HepG2 (cell line): ENCODE data around the gene NCOA3.

ENCODE experiments used
- ARNT ChIP-seq: fragments of 450-650 bp; IDR thresholded peaks from 2 replicates; pipeline ENCODE4 v1.6.1; 2017
- ZFP41 ChIP-seq: sonication (generic); formaldehyde crosslinking; IDR thresholded peaks from 2 replicates; pipeline ENCODE4 v1.4.0; 2020; ENCODE audit warnings: mild to moderate bottlenecking, missing genetic modification reagents, borderline replicate concordance
- TF ChIP-seq, protein P1 (sequence below): sonication (generic); formaldehyde crosslinking; IDR thresholded peaks from 2 replicates; pipeline ENCODE4 v1.4.0; 2020; ENCODE audit warnings: low read depth, mild to moderate bottlenecking, missing genetic modification reagents
- TF ChIP-seq, protein P2 (sequence below): IDR thresholded peaks from 2 replicates; pipeline ENCODE4 v1.6.1; 2016; ENCODE audit warnings: low read depth

DNA sequence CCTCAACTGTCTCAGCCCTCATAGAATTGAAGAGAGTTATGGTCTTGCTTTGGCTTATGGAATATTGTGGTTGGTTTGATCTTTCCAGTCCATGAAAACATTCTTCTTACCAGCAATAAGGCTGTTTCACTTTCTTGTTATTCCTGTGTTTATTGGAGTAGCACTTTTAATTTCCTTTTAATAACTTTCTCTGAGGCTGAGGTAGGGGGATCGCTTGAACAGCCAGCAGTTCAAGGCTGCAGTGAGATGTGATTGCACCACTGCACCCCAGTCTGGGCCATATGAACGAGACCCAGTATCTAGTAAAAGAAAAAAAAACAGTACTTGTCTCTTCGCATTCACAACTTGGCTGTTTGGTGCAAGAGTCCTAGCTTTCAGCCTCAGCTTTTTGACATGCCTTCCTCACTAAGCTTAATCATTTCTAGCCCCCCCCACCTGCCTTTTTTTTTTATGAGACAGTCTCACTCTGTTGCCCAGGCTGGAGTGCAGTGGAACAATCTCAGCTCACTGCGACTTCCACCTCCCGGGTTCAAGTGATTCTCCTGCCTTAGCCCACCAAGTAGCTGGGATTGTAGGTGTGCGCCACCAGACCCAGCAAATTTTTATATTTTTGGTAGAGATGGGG, 70.5 kb downstream of the NCOA3 start:
- TF ChIP-seq, protein P1, sequence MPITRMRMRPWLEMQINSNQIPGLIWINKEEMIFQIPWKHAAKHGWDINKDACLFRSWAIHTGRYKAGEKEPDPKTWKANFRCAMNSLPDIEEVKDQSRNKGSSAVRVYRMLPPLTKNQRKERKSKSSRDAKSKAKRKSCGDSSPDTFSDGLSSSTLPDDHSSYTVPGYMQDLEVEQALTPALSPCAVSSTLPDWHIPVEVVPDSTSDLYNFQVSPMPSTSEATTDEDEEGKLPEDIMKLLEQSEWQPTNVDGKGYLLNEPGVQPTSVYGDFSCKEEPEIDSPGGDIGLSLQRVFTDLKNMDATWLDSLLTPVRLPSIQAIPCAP (CRISPR knock-in tag): no peak
- no peak for TF ChIP-seq ARNT
- TF ChIP-seq ZFP41 (CRISPR knock-in tag): no peak
- TF ChIP-seq, protein P2, sequence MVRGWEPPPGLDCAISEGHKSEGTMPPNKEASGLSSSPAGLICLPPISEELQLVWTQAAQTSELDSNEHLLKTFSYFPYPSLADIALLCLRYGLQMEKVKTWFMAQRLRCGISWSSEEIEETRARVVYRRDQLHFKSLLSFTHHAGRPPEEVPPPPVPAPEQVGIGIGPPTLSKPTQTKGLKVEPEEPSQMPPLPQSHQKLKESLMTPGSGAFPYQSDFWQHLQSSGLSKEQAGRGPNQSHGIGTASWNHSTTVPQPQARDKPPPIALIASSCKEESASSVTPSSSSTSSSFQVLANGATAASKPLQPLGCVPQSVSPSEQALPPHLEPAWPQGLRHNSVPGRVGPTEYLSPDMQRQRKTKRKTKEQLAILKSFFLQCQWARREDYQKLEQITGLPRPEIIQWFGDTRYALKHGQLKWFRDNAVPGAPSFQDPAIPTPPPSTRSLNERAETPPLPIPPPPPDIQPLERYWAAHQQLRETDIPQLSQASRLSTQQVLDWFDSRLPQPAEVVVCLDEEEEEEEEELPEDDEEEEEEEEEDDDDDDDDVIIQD (CRISPR knock-in tag): no peak
